22Rv1 (cell line): Measurements from ENCODE around the gene GABRE.

Experiments
- H3K27ac ChIP-seq: fragments of 450-650 bp; 2 replicates; pipeline ENCODE4 v1.5.1; 2017
- ZFX ChIP-seq: fragments of 450-650 bp; IDR thresholded peaks from 2 replicates; pipeline ENCODE4 v1.6.1; 2017; ENCODE audit warnings: antibody characterized with exemption, borderline replicate concordance
- TF ChIP-seq, protein P1 (sequence below): fragments of 450-650 bp; IDR thresholded peaks from 2 replicates; pipeline ENCODE4 v1.5.1; 2017; ENCODE audit warnings: mild to moderate bottlenecking

Gene GABRE

DNA sequence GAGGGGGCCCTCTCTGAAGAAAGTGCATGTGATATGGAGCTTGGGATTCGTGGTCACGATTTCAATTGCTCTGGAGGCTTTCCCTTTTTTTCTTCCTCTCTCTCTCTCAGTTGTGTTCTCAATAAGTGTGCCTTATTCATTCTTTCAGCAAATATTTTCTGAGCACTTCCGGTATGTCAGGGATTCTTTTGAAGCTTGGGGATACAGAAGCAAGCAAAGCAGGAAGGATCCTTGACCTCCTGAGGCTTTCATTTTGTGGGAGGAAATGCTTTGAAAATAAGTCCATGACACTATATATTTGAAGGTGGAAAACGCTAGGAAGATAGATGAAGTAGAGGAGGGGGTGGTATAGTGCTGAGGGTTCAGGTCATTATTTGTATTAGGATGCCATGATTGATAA, 12.6 kb upstream of the GABRE start:
- TF ChIP-seq ZFX, result no peak
- TF ChIP-seq, protein P1, sequence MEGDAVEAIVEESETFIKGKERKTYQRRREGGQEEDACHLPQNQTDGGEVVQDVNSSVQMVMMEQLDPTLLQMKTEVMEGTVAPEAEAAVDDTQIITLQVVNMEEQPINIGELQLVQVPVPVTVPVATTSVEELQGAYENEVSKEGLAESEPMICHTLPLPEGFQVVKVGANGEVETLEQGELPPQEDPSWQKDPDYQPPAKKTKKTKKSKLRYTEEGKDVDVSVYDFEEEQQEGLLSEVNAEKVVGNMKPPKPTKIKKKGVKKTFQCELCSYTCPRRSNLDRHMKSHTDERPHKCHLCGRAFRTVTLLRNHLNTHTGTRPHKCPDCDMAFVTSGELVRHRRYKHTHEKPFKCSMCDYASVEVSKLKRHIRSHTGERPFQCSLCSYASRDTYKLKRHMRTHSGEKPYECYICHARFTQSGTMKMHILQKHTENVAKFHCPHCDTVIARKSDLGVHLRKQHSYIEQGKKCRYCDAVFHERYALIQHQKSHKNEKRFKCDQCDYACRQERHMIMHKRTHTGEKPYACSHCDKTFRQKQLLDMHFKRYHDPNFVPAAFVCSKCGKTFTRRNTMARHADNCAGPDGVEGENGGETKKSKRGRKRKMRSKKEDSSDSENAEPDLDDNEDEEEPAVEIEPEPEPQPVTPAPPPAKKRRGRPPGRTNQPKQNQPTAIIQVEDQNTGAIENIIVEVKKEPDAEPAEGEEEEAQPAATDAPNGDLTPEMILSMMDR, result no peak
- no peak overlapping the region for H3K27ac ChIP-seq

DNA sequence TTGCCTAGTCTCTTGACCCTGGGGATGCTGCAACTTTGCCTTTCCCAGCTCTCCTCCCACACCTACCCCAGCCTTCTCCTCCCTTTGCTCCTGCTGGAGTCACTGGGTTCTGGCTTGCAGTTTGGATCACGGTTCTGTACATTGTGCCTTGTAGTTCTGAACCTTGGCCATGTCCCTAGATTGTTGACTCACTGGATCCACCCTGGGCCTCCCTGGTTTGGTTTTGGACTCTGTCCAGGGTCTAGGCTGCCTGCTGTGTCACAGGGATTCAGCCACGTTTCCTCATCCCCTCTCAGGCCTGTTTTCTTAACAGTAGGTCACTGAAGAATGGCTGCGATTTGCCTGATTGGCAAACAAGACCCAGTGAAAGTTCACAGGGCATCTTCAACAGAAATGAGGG, 11.5 kb upstream of the GABRE start:
- no peak for TF ChIP-seq ZFX
- TF ChIP-seq, protein P1, result no peak
- H3K27ac ChIP-seq, result no peak overlapping the region

- no peak for TF ChIP-seq ZFX
- TF ChIP-seq, protein P1, result no peak
- no peak overlapping the region for H3K27ac ChIP-seq
Measured at GRCh38 chrX:151985531-151985930, 11.1 kb upstream of the GABRE start.

GRCh38 chrX:151984902-151985301, 10.4 kb upstream of the GABRE start:
- no peak overlapping the region for H3K27ac ChIP-seq
- TF ChIP-seq, protein P1, result no peak
- no peak for TF ChIP-seq ZFX

- TF ChIP-seq, protein P1, result no peak
- no peak for TF ChIP-seq ZFX
- H3K27ac ChIP-seq, result no peak overlapping the region
Measured at GRCh38 chrX:151984328-151984727, 9.9 kb upstream of the GABRE start.

DNA sequence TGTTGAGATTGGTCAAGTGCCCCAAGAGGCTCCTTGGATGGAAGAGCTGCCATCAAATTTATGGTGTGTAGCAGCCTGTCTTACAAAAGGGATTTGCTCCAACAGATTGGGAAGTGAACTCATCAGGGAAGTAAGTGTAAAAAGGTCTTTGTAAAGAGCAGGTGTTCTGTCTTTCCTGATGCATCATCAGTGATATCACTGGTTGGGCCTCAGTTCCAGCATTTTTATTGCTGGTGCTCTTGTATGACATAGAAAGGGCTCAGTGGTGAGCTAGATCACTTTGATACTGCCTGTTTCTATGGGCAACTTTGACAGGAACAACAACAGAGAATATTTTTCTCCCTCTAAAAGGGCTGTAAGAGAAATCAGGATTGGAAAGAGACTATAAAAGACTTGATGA, 8.7 kb upstream of the GABRE start:
- no peak overlapping the region for H3K27ac ChIP-seq

GRCh38 chrX:151982222-151982621, 7.7 kb upstream of the GABRE start:
- TF ChIP-seq, protein P1, result no peak
- TF ChIP-seq ZFX, result no peak
- H3K27ac ChIP-seq, result no peak overlapping the region

More for the DNA sequence above, 8.7 kb upstream of the GABRE start:
- TF ChIP-seq ZFX, result no peak
- TF ChIP-seq, protein P1, result no peak
